Activated B cell treated with CpG ODN at 0.5 μM for 24 hours (primary cell): ENCODE measurements around the gene GRID2. TPM values are rescaled to one million over a fixed set of nuclear protein-coding genes. Genes with fewer than 3 reads are reported as not detected.

Source experiments
- ATAC-seq: fragments of 200-7000 bp; cut with Tn5 transposase; one replicate; pipeline ENCODE4 v1.10.0; 2021; ENCODE audit warnings: low read depth, mild to moderate bottlenecking, moderate library complexity
- CTCF ChIA-PET: fragments of 350-600 bp; sonication (Branson Sonifier 250); formaldehyde crosslinking; loops from one replicate; lab custom pipeline; 2021; ENCODE audit warnings: antibody characterized with exemption; lab: Charles Lee
- POLR2A ChIA-PET: fragments of 350-600 bp; sonication (Branson Sonifier 250); formaldehyde crosslinking; loops from one replicate; lab custom pipeline; 2021; ENCODE audit warnings: antibody characterized with exemption; lab: Charles Lee
- DNase-seq: peaks from one replicate; pipeline ENCODE4 v3.0.0; 2022
- H3K27ac Mint-ChIP-seq: one replicate; pipeline ENCODE4 v1.8.0; 2020; ENCODE audit warnings: mixed read lengths
- H3K27me3 Mint-ChIP-seq: one replicate; pipeline ENCODE4 v1.8.0; 2021; ENCODE audit warnings: mixed read lengths
- H3K36me3 Mint-ChIP-seq: one replicate; pipeline ENCODE4 v1.8.0; 2021; ENCODE audit warnings: low read depth, mixed read lengths
- H3K4me1 Mint-ChIP-seq: one replicate; pipeline ENCODE4 v1.8.0; 2021; ENCODE audit warnings: mixed read lengths
- H3K4me3 Mint-ChIP-seq: one replicate; pipeline ENCODE4 v1.8.0; 2020; ENCODE audit warnings: mild to moderate bottlenecking, mixed read lengths
- H3K9me3 Mint-ChIP-seq: one replicate; pipeline ENCODE4 v1.8.0; 2020; ENCODE audit warnings: mixed read lengths
- intact Hi-C: fragments of 100-400 bp; cut with micrococcal nuclease; formaldehyde crosslinking; loops from one replicate; pipeline ENCODE4 v1.15.1; 2024
- total RNA-seq: library from RNA; stranded (reverse); gene quantifications from 2 replicates; pipeline ENCODE4 v1.2.3, GENCODE V29; 2022
- TF ChIP-seq, protein P1 (sequence below): fragments of 200-600 bp; IDR thresholded peaks from one replicate; pipeline ENCODE4 v1.8.0; 2022; ENCODE audit warnings: antibody characterized with exemption, mild to moderate bottlenecking

Gene GRID2
- total RNA-seq, 1 donor from 2014 or later = not detected

- no peak for DNase-seq
- Mint-ChIP-seq H3K4me3 (no peak overlapping the region), H3K27me3 (no peaks in the 10 kb centered on the region), H3K4me1 (no peaks in the 10 kb centered on the region), H3K27ac (no peak overlapping the region), H3K9me3 (peaks cover 2% of the 10 kb centered on the region), H3K36me3 (no peaks in the 10 kb centered on the region)
- TF ChIP-seq, protein P1, sequence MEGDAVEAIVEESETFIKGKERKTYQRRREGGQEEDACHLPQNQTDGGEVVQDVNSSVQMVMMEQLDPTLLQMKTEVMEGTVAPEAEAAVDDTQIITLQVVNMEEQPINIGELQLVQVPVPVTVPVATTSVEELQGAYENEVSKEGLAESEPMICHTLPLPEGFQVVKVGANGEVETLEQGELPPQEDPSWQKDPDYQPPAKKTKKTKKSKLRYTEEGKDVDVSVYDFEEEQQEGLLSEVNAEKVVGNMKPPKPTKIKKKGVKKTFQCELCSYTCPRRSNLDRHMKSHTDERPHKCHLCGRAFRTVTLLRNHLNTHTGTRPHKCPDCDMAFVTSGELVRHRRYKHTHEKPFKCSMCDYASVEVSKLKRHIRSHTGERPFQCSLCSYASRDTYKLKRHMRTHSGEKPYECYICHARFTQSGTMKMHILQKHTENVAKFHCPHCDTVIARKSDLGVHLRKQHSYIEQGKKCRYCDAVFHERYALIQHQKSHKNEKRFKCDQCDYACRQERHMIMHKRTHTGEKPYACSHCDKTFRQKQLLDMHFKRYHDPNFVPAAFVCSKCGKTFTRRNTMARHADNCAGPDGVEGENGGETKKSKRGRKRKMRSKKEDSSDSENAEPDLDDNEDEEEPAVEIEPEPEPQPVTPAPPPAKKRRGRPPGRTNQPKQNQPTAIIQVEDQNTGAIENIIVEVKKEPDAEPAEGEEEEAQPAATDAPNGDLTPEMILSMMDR = no peak
- intact Hi-C loops = no loop called here
- ChIA-PET POLR2A (no interaction called here), CTCF (no interaction called here)
- ATAC-seq = no peak
Measured at GRCh38 chr4:92679149-92679548, 375.4 kb downstream of the GRID2 start.

DNA sequence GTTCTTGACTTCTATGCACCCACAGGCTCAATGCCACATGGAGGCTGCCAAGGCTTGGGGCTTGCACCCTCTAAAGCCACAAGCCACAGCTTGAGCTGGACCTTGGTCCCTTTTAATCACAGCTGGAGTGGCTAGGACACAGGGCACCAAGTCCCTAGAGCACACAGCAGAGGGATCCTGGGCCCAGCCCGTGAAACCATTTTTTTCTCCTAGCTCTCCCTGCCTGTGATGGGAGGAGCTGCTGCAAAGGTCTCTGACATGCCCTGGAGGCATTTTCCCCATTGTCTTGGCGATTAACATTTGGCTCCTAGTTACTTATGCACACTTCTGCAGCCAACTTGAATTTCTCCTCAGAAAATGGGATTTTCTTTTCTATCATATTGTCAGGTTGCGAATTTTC lies 410.9 kb downstream of the GRID2 start:
- intact Hi-C loops = no loop called here
- POLR2A ChIA-PET = no interaction called here
- H3K36me3 Mint-ChIP-seq = no peaks in the 10 kb centered on the region
- DNase-seq (no peak), ATAC-seq (no peak)
- H3K4me1 Mint-ChIP-seq = no peaks in the 10 kb centered on the region
- no peak overlapping the region for H3K4me3 Mint-ChIP-seq
- peaks cover 6% of the 10 kb centered on the region for H3K9me3 Mint-ChIP-seq
- CTCF ChIA-PET = no interaction called here
- TF ChIP-seq, protein P1 = no peak
- no peaks in the 10 kb centered on the region for H3K27me3 Mint-ChIP-seq
- no peak overlapping the region for H3K27ac Mint-ChIP-seq

- ATAC-seq = no peak
- CTCF ChIA-PET = no interaction called here
- TF ChIP-seq, protein P1 = no peak
Measured at GRCh38 chr4:92733231-92733630, 429.5 kb downstream of the GRID2 start.

DNA sequence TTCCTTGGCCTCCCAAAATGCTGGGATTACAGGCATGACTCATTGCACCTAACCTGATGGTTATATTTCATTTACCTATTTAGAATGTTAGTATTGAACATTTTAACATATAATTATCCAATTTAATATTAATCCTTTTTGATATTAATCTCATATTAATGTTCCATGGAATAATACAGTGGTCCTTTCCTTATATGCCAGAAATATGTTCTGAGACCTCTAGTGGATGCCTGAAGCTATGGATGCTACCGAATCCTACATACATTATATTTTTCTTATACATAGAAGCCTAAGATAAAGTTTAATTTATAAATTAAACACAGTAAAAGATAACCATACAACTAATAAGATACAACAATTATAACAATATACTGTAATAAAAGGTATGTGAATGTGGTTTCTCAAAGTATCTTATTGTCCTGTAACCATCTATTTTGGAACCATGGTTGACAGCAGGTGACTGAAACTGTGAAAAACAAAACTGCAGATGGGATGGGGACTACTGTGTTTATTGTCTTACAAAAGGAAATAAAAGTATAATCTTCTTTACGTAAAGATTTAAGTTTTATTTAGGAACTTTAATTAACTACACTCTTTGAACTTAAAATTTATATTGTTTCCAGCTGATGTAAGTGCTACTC lies 431.4 kb downstream of the GRID2 start:
- no peaks in the 10 kb centered on the region for H3K36me3 Mint-ChIP-seq
- TF ChIP-seq, protein P1 = no peak
- DNase-seq (no peak), ATAC-seq (no peak)
- intact Hi-C loops = no loop called here
- no peaks in the 10 kb centered on the region for H3K27me3 Mint-ChIP-seq
- no peak overlapping the region for H3K27ac Mint-ChIP-seq
- POLR2A ChIA-PET = no interaction called here
- CTCF ChIA-PET = no interaction called here
- no peaks in the 10 kb centered on the region for H3K4me1 Mint-ChIP-seq
- no peak overlapping the region for H3K4me3 Mint-ChIP-seq
- H3K9me3 Mint-ChIP-seq = no peaks in the 10 kb centered on the region

More at GRCh38 chr4:92733231-92733630, 429.5 kb downstream of the GRID2 start:
- H3K4me1 Mint-ChIP-seq = no peaks in the 10 kb centered on the region
- H3K4me3 Mint-ChIP-seq = no peak overlapping the region
- intact Hi-C loops = no loop called here
- DNase-seq = no peak
- no peak overlapping the region for H3K27ac Mint-ChIP-seq
- H3K9me3 Mint-ChIP-seq = no peaks in the 10 kb centered on the region
- POLR2A ChIA-PET = no interaction called here
- H3K27me3 Mint-ChIP-seq = no peaks in the 10 kb centered on the region
- no peaks in the 10 kb centered on the region for H3K36me3 Mint-ChIP-seq

- ChIA-PET CTCF (no interaction called here), POLR2A (no interaction called here)
- TF ChIP-seq, protein P1 = no peak
- Mint-ChIP-seq H3K27ac (no peak overlapping the region), H3K9me3 (peaks cover 2% of the 10 kb centered on the region), H3K4me1 (no peaks in the 10 kb centered on the region), H3K27me3 (no peaks in the 10 kb centered on the region), H3K36me3 (no peaks in the 10 kb centered on the region), H3K4me3 (no peak overlapping the region)
- DNase-seq (no peak), ATAC-seq (no peak)
- intact Hi-C loops = no loop called here
Measured at GRCh38 chr4:92760433-92760832, 456.7 kb downstream of the GRID2 start.
